Spleen (tissue), 11 donors: ENCODE data around the gene DPM2. TPM values are rescaled to one million over a fixed set of nuclear protein-coding genes. Genes with fewer than 3 reads are reported as not detected.

Source experiments
- DNase-seq: peaks from one replicate; pipeline ENCODE4 v3.0.0-alpha.2; 2020
- H3K27ac ChIP-seq, 8 donors: fragments of 200-600 bp; sonication (generic) in 7 of 8; 1 replicate in 4 of 8; 2 replicates in 4 of 8; pipeline versions ENCODE4 v1.5.0 to v1.8.0; 2016 to 2021; ENCODE audit warnings: inconsistent platforms in 4 of 8, mild to moderate bottlenecking in 4 of 8, moderate library complexity in 1 of 8
- H3K27me3 ChIP-seq, 7 donors: fragments of 200-600 bp; sonication (generic) in 6 of 7; replicated peaks in 1 of 7; 1 replicate in 4 of 7; 2 replicates in 3 of 7; pipeline versions ENCODE4 v1.5.0 to v1.8.0; 2016 to 2021; ENCODE audit warnings: inconsistent platforms in 3 of 7, mild to moderate bottlenecking in 1 of 7
- H3K36me3 ChIP-seq, 6 donors: fragments of 200-600 bp; sonication (generic) in 5 of 6; 1 replicate in 4 of 6; 2 replicates in 2 of 6; pipeline versions ENCODE4 v1.5.0 to v1.8.0; 2016 to 2021; ENCODE audit warnings: inconsistent platforms in 2 of 6
- H3K4me1 ChIP-seq, 6 donors: fragments of 200-600 bp; sonication (generic) in 5 of 6; 1 replicate in 3 of 6; 2 replicates in 3 of 6; pipeline versions ENCODE4 v1.5.0 to v1.8.0; 2016 to 2021; ENCODE audit warnings: inconsistent platforms in 3 of 6
- H3K4me3 ChIP-seq, 8 donors: fragments of 200-600 bp; sonication (generic) in 7 of 8; 1 replicate in 4 of 8; 2 replicates in 4 of 8; pipeline versions ENCODE4 v1.5.0 to v1.8.0; 2016 to 2021; ENCODE audit warnings: inconsistent platforms in 4 of 8, mild to moderate bottlenecking in 4 of 8, moderate library complexity in 2 of 8
- H3K9me3 ChIP-seq, 8 donors: fragments of 200-600 bp; sonication (generic) in 7 of 8; 1 replicate in 4 of 8; 2 replicates in 4 of 8; pipeline versions ENCODE4 v1.5.0 to v1.8.0; 2016 to 2021; ENCODE audit warnings: inconsistent platforms in 4 of 8
- POLR2A ChIP-seq, 3 donors: fragments of 450-650 bp; IDR thresholded peaks; one replicate each; pipeline ENCODE4 v1.5.1; 2017; ENCODE audit warnings: antibody characterized with exemption in 3 of 3, mild to moderate bottlenecking in 1 of 3
- POLR2AphosphoS5 ChIP-seq, 3 donors: sonication (generic); formaldehyde crosslinking; IDR thresholded peaks; one replicate each; pipeline ENCODE4 v1.5.1; 2017; ENCODE audit warnings: antibody characterized with exemption in 3 of 3
- WGBS, 5 donors: extraction: QIAGEN DNeasy Blood & Tissue Kit in 3 of 5; methylation state at CpG; one replicate each; pipeline versions ENCODE4 v1.1.5 to v1.1.7; 2013 to 2018; 5-methylcytosine and 5-hydroxymethylcytosine counted together
- intact Hi-C: fragments of 100-400 bp; cut with DNase I; formaldehyde crosslinking; loops from one replicate; pipeline ENCODE4 v1.15.0; 2023; ENCODE audit warnings: low total_unique reads
- polyA plus RNA-seq, 3 donors: library from polyadenylated mRNA; stranded (reverse); fragments of 200-250 nt; gene quantifications; one replicate each; pipeline ENCODE4 v1.2.1, GENCODE V29; 2013
- total RNA-seq, 7 donors: library from RNA; depleted of rRNA in 3 of 7; stranded (reverse); fragments of >200 nt in 3 of 7; fragmentation: NEBNext Ultra II Directional in 4 of 7; extraction: Animal tissue kit (Norgen Biotek cat#: 25700) in 4 of 7; gene quantifications; one replicate each; pipeline versions ENCODE4 v1.1.0 to v1.2.1, GENCODE V29; 2016 to 2021
- TF ChIP-seq, protein P1 (sequence below), 11 experiments: fragments of 200-600 bp in 7 of 11; fragments of 450-650 bp in 4 of 11; sonication (generic) in 4 of 11; IDR thresholded peaks in 8 of 11; conservative IDR thresholded peaks in 3 of 11; 1 replicate in 7 of 11; 2 replicates in 4 of 11; pipeline versions ENCODE4 v1.4.0 to v1.8.0; 2016 to 2021; ENCODE audit warnings: antibody characterized with exemption in 11 of 11, inconsistent platforms in 4 of 11, mild to moderate bottlenecking in 1 of 11
- donor health status: healthy with polysubstance abuse.
- donor health status: DM: no; HTN: no; CAD: no; lungs with moderate emphysema.
- donor health status: DM: no; HTN: no; CAD: no.
- donor health status: Bipolar disorder and iron deficiency.
- donor health status: healthy.
- donor health status: DM: no; HTN: no; CAD: no.
- donor health status: DM: yes; HTN: yes; CAD: no.

The DPM2 gene
- total and polyA plus RNA-seq, 10 donors = 19.5 to 33.8 (median 25.4) TPM

DNA sequence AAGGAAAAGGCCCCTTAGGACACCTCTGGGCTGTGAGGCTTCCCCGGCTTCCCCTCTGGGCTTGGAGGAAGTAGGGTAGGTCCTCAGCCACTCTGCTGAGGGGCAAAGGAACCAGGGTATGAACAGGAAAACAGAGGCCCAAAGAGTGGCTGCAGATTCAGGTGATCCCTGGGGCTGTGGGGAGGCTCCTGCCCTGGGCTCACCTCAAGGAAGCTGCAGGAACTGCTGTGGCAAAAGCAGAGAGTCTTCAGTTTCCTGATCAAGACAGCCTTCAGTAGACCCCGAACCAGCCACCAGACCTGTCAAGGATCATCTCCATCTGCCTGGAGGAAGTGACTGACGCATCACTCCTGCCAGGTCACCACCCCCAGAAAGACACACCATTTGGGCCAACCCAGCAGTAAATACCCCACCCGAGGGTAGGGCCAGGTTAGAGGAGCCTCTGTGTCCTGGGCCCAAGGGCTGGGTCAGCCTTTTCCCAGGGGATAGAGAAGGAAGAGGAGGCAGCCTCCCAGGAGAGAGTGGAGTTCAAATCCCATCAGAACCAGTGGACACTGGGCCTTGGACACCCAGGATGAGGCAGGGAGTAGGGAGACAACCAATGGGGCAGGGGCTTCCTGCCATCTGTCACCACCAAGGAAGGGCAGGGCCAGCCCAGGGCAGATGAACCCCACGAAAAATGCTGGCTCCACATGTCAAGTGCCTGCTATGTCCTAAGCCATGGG is 32.5 kb downstream of the DPM2 start:
- DNase-seq = peak; percentile 83
- no peaks in the 10 kb centered on the region for H3K9me3 ChIP-seq
- H3K4me1 ChIP-seq = peaks cover 64 to 92% (median 79%) of the 10 kb centered on the region in 6 donors
- intact Hi-C loops = no loop called here
- peaks cover 0 to 31% (median 23%) of the 10 kb centered on the region in 6 donors for H3K36me3 ChIP-seq
- peak overlapping the region; percentile 78 to 94 (median 91) for H3K27ac ChIP-seq
- WGBS, 5 donors = 12 to 22% (median 20%) methylated on average over 5 of the region's 5 CpGs
- H3K4me3 ChIP-seq = peak overlapping the region in 7 of 8 donors; percentile 8 to 65 (median 30)
- no peaks in the 10 kb centered on the region for H3K27me3 ChIP-seq
- TF ChIP-seq POLR2AphosphoS5 (IDR thresholded peaks at IDR 0.05) (peak in 2 of 3 donors; percentile 10 to 57), POLR2A (IDR thresholded peaks at IDR 0.05) (no peak)
- TF ChIP-seq, protein P1, sequence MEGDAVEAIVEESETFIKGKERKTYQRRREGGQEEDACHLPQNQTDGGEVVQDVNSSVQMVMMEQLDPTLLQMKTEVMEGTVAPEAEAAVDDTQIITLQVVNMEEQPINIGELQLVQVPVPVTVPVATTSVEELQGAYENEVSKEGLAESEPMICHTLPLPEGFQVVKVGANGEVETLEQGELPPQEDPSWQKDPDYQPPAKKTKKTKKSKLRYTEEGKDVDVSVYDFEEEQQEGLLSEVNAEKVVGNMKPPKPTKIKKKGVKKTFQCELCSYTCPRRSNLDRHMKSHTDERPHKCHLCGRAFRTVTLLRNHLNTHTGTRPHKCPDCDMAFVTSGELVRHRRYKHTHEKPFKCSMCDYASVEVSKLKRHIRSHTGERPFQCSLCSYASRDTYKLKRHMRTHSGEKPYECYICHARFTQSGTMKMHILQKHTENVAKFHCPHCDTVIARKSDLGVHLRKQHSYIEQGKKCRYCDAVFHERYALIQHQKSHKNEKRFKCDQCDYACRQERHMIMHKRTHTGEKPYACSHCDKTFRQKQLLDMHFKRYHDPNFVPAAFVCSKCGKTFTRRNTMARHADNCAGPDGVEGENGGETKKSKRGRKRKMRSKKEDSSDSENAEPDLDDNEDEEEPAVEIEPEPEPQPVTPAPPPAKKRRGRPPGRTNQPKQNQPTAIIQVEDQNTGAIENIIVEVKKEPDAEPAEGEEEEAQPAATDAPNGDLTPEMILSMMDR (IDR thresholded peaks at IDR 0.05 in 8 of 11, conservative IDR thresholded peaks at IDR 0.05 in 3 of 11) = no peak

DNA sequence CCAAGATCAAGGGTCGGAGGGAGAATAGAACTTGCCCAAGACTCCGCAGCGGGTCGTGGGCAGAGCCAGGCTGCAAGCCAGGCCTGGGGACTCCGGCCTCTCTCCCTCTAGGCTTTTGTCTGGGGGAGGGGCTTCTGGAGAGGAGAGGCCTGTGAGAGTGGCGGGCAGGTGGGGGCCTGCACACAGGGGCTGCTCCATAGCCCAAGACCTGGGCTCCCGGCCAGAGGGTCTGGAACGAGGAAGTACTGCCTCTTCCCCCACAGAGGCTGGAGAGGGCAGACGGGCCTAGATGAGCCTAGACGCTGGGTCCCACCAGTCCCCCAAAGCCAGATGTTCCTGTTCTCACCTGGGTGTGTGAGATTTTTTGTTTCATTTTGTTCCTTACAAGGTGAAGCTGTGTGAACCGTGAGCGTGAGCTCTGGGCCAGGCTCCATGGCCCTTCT is 33.1 kb downstream of the DPM2 start:
- Histone ChIP-seq H3K27ac (peak overlapping the region; percentile 78 to 94 (median 91)), H3K4me3 (peak overlapping the region in 7 of 8 donors; percentile 8 to 65 (median 30)), H3K9me3 (no peaks in the 10 kb centered on the region), H3K36me3 (peaks cover 0 to 25% (median 17%) of the 10 kb centered on the region in 6 donors), H3K27me3 (no peaks in the 10 kb centered on the region), H3K4me1 (peaks cover 70 to 92% (median 82%) of the 10 kb centered on the region in 6 donors)
- DNase-seq = peak; percentile 86
- TF ChIP-seq, protein P1 (IDR thresholded peaks at IDR 0.05 in 8 of 11, conservative IDR thresholded peaks at IDR 0.05 in 3 of 11) = no peak
- peak in 1 of 3 donors; percentile 53 for TF ChIP-seq POLR2AphosphoS5 (IDR thresholded peaks at IDR 0.05)
- TF ChIP-seq POLR2A (IDR thresholded peaks at IDR 0.05) = no peak
- 15 to 28% (median 21%) methylated on average over 6 to 12 of the region's 12 CpGs for WGBS, 5 donors
- intact Hi-C loops = no loop called here

DNA sequence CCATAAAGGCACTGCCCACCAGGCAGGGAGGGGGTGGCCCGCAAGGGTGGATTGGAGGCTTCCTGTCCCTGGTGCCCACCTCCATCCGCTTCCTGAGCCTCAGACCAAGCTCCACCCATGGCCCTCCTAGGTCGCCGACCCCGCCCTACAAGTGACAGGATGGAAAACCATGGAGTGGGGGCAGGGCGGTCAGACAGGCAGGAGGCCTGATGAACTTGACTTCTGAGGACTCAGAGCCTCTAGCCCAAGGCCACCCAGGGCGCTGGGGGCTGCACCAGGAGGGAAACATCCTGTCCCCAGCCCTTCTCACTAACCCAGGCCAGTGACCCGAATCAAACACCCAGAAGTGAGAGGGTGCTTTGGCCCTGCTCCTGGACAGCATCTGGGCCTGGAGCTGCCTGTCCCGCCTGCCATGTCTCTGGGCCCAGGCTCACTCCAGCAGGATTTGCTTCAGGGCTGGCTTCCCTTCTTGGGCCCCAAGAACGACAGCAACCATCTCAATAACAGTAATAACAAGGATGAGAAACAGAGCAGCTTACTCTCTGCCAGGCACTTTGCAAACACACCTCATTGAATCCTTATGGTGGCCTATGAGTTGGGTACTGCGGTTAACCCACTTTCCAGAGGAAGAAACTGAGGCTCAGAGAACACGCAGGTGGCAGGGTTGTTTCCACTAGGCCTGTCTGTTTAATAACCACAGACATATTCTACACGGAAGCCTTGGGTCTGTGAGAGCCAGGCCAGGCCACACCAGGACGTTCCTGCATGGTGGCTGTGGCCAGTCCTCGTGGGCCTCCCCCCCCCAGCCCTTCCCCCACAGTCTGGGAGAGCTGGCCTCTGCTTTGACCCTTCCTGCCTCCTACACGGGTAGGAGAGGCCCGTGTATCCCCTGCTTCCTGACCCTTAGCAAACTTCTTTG is 33.8 kb downstream of the DPM2 start:
- Histone ChIP-seq H3K27ac (peak overlapping the region; percentile 78 to 94 (median 91)), H3K36me3 (peaks cover 0 to 17% (median 12%) of the 10 kb centered on the region in 6 donors), H3K4me1 (peaks cover 70 to 93% (median 84%) of the 10 kb centered on the region in 6 donors), H3K27me3 (no peaks in the 10 kb centered on the region), H3K9me3 (no peaks in the 10 kb centered on the region), H3K4me3 (peak overlapping the region in 6 of 8 donors; percentile 12 to 65 (median 30))
- intact Hi-C loops = no loop called here
- TF ChIP-seq POLR2AphosphoS5 (IDR thresholded peaks at IDR 0.05) = peak; percentile 90 to 92 (median 92)
- TF ChIP-seq POLR2A (IDR thresholded peaks at IDR 0.05) = no peak
- peak; percentile 95 for DNase-seq
- 15 to 21% (median 18%) methylated on average over 14 to 17 of the region's 17 CpGs for WGBS, 5 donors

DNA sequence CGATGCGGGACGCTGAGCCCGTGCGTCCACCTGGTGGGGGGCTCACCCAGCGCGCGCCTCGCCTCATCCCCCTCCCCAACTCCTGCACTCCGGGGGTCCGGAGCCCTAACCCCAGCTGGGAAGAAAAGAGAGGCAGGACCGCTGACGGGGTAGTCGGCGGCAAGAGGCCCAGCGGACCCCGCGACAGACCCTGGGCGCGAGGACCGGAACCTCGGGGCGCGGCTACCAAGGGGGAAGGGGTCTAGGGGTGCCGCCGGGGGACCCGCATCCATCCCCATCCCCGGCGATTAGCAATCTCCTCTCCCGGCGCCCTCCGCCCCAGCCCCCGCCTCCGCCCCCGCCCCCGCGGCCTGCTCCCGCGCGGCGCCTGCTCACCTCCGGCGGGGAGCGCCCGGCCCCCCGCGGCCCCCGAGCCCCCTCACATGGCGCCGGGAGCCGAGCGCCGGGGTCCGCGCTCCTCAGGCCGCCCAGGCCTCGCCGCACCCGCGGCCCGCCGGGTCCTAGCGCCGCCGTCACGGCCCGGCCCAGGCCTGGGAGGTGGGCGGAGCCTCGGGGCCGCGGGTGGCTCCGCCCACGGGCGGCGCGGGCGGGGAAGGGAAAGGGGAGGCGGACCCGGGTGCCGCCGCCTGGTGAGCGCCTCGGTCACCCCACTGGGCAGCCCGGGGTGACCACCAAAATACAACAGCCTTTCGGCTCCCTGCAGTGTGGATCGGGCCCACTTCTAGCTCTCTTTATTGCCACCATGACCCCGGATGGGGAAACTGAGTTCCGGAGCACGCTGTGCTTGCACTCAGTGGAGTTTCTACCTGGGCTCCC is 38.3 kb downstream of the DPM2 start, which contains the start of gene ST6GALNAC6:
ST6GALNAC6 (minus strand) TSS at position 476 of the 816 bp plus-strand sequence. CDS start 1,622 bp downstream, outside the sequence.
- Histone ChIP-seq H3K27me3 (no peaks in the 10 kb centered on the region), H3K4me1 (peaks cover 49 to 92% (median 81%) of the 10 kb centered on the region in 6 donors), H3K27ac (peak within 1 kb of the TSS; percentile 66 to 92 (median 90)), H3K9me3 (peaks cover 0 to 17% (median 7%) of the 10 kb centered on the region in 8 donors), H3K4me3 (peak within 1 kb of the TSS; percentile 57 to 94 (median 78)), H3K36me3 (peaks cover 1 to 27% (median 20%) of the 10 kb centered on the region in 6 donors)
- intact Hi-C loops = no loop called here
- WGBS, 5 donors = 0 to 2% (median 0%) methylated on average over 7 to 88 of the region's 89 CpGs
- peak; percentile 94 for DNase-seq
- TF ChIP-seq, protein P1 (IDR thresholded peaks at IDR 0.05 in 8 of 11, conservative IDR thresholded peaks at IDR 0.05 in 3 of 11) = peak in 1 of 11 experiments; percentile 4
- TF ChIP-seq POLR2AphosphoS5 (IDR thresholded peaks at IDR 0.05) (peak; percentile 41 to 67 (median 54)), POLR2A (IDR thresholded peaks at IDR 0.05) (no peak)
